Hepatocyte (in vitro differentiated cells): Measurements from ENCODE around the gene PRXL2B.

ENCODE experiments used
- CTCF ChIP-seq: fragments of 200-600 bp; sonication (generic); IDR thresholded peaks from 2 replicates; pipeline ENCODE4 v1.5.1; 2016; ENCODE audit warnings: antibody characterized with exemption, mild to moderate bottlenecking; ENCODE audit not compliant: poor library complexity
- EZH2 ChIP-seq: fragments of 200-600 bp; sonication (generic); IDR thresholded peaks from 2 replicates; pipeline ENCODE4 v1.6.1; 2016; ENCODE audit warnings: antibody characterized with exemption, mild to moderate bottlenecking, borderline replicate concordance
- EZH2phosphoT487 ChIP-seq: fragments of 200-600 bp; sonication (generic); IDR thresholded peaks from one replicate; pipeline ENCODE4 v1.6.1; 2018; ENCODE audit warnings: antibody characterized with exemption, mild to moderate bottlenecking, low read depth, moderate library complexity; ENCODE audit not compliant: unreplicated experiment, severe bottlenecking

- TF ChIP-seq CTCF (no peak), EZH2 (no peak), EZH2phosphoT487 (no peak)
Observed at GRCh38 chr1:2612591-2613365, 26.2 kb downstream of the PRXL2B start.
